Transverse colon (tissue), 4 donors: ENCODE measurements around the gene FFAR2. TPM values are rescaled to one million over a fixed set of nuclear protein-coding genes. Genes with fewer than 3 reads are reported as not detected.

Experiments
- DNase-seq: peaks from one replicate; pipeline ENCODE4 v3.0.0-alpha.2; 2019
- H3K27ac ChIP-seq, 4 donors: fragments of 200-600 bp; sonication (generic); 2 replicates each; pipeline ENCODE4 v1.5.1; 2016 to 2018; ENCODE audit warnings: inconsistent platforms in 4 of 4
- H3K27me3 ChIP-seq: fragments of 200-600 bp; sonication (generic); 2 replicates; pipeline ENCODE4 v1.5.1; 2017; ENCODE audit warnings: inconsistent platforms
- H3K36me3 ChIP-seq, 4 donors: fragments of 200-600 bp; sonication (generic); 2 replicates each; pipeline ENCODE4 v1.5.1; 2017 to 2019; ENCODE audit warnings: inconsistent platforms in 4 of 4
- H3K4me1 ChIP-seq, 4 donors: fragments of 200-600 bp; sonication (generic); 2 replicates each; pipeline ENCODE4 v1.5.1; 2017 to 2020; ENCODE audit warnings: inconsistent platforms in 4 of 4
- H3K4me3 ChIP-seq, 4 donors: fragments of 200-600 bp; sonication (generic); 1 replicate in 1 of 4; 2 replicates in 3 of 4; pipeline versions ENCODE4 v1.5.1 to v1.6.1; 2017 to 2019; ENCODE audit warnings: inconsistent platforms in 4 of 4
- H3K9me3 ChIP-seq, 2 donors: fragments of 200-600 bp; sonication (generic); 2 replicates each; pipeline ENCODE4 v1.5.1; 2017 to 2019; ENCODE audit warnings: inconsistent platforms in 2 of 2
- EP300 ChIP-seq: sonication (generic); formaldehyde crosslinking; IDR thresholded peaks from one replicate; pipeline ENCODE4 v1.6.1; 2017; ENCODE audit warnings: antibody characterized with exemption, low read depth
- POLR2A ChIP-seq: fragments of 450-650 bp; IDR thresholded peaks from one replicate; pipeline ENCODE4 v1.6.1; 2016; ENCODE audit warnings: antibody characterized with exemption, mild to moderate bottlenecking, moderate library complexity
- POLR2AphosphoS5 ChIP-seq, 3 donors: sonication (generic); formaldehyde crosslinking; IDR thresholded peaks; one replicate each; pipeline ENCODE4 v1.6.1; 2016; ENCODE audit warnings: antibody characterized with exemption in 3 of 3
- WGBS, 2 donors: methylation state at CpG; one replicate each; pipeline ENCODE4 v1.1.5; 2018; ENCODE audit warnings: low coverage in 1 of 2; 5-methylcytosine and 5-hydroxymethylcytosine counted together
- in situ Hi-C, 4 donors: fragments of 200-750 bp; cut with MboI; loops; one replicate each; pipeline versions ENCODE4 v1.15.0 to v1.15.1; 2017; ENCODE audit warnings: low sequenced_read_pairs in 3 of 4, low pct_ligation_motif_present in 1 of 4, low pct_unique_long_range_greater_than_20kb in 1 of 4
- intact Hi-C: fragments of 100-400 bp; cut with DNase I; formaldehyde crosslinking; loops from one replicate; pipeline ENCODE4 v1.15.1; 2023; ENCODE audit warnings: low total_unique reads
- total RNA-seq, 4 donors: library from RNA; depleted of rRNA; stranded (reverse); fragments of >200 nt; gene quantifications; one replicate each; pipeline ENCODE4 v1.1.0, GENCODE V29; 2016
- TF ChIP-seq, protein P1 (sequence below), 5 experiments: fragments of 200-600 bp in 3 of 5; fragments of 450-650 bp in 2 of 5; sonication (generic) in 3 of 5; IDR thresholded peaks; 1 replicate in 2 of 5; 2 replicates in 3 of 5; pipeline ENCODE4 v1.5.1; 2016 to 2017; ENCODE audit warnings: antibody characterized with exemption in 5 of 5, inconsistent platforms in 3 of 5, mild to moderate bottlenecking in 2 of 5, moderate library complexity in 1 of 5

Gene FFAR2
- total RNA-seq, 4 donors from 2014 or later, result 0.32 to 2.2 TPM; not detected in 2

DNA sequence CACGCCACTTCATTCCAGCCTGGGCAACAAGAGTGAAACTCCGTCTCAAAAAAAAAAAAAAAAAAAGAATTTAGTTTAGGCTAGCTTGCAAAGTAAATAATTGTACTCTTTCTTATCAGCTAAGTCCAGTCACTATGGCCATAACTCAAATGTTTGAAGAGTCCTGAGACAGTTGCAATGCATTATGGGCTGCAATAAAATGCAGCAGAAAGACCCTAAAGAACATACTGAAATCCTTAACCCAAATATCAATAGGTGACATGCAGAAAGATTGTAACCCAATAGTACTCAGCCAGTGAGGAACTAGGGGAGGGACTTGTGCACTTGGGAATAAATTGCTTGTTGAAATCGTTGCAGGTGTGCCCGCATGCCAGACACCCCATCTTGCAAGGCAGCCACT, 20.9 kb upstream of the FFAR2 start:
- TF ChIP-seq POLR2A (no peak), EP300 (no peak), POLR2AphosphoS5 (IDR thresholded peaks at IDR 0.05) (no peak)
- TF ChIP-seq, protein P1, sequence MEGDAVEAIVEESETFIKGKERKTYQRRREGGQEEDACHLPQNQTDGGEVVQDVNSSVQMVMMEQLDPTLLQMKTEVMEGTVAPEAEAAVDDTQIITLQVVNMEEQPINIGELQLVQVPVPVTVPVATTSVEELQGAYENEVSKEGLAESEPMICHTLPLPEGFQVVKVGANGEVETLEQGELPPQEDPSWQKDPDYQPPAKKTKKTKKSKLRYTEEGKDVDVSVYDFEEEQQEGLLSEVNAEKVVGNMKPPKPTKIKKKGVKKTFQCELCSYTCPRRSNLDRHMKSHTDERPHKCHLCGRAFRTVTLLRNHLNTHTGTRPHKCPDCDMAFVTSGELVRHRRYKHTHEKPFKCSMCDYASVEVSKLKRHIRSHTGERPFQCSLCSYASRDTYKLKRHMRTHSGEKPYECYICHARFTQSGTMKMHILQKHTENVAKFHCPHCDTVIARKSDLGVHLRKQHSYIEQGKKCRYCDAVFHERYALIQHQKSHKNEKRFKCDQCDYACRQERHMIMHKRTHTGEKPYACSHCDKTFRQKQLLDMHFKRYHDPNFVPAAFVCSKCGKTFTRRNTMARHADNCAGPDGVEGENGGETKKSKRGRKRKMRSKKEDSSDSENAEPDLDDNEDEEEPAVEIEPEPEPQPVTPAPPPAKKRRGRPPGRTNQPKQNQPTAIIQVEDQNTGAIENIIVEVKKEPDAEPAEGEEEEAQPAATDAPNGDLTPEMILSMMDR (IDR thresholded peaks at IDR 0.05), result no peak
- intact Hi-C loops, result no loop called here
- 47 to 56% methylated on average over 4 of the region's 4 CpGs for WGBS, 2 donors
- in situ Hi-C loops, result no loop called here
- H3K4me3 ChIP-seq, result no peak overlapping the region
- no peaks in the 10 kb centered on the region for H3K27me3 ChIP-seq
- no peak overlapping the region for H3K27ac ChIP-seq
- DNase-seq, result no peak
- peaks cover 0 to 16% (median 4%) of the 10 kb centered on the region in 4 donors for H3K4me1 ChIP-seq
- no peaks in the 10 kb centered on the region for H3K36me3 ChIP-seq
- H3K9me3 ChIP-seq, result no peaks in the 10 kb centered on the region

DNA sequence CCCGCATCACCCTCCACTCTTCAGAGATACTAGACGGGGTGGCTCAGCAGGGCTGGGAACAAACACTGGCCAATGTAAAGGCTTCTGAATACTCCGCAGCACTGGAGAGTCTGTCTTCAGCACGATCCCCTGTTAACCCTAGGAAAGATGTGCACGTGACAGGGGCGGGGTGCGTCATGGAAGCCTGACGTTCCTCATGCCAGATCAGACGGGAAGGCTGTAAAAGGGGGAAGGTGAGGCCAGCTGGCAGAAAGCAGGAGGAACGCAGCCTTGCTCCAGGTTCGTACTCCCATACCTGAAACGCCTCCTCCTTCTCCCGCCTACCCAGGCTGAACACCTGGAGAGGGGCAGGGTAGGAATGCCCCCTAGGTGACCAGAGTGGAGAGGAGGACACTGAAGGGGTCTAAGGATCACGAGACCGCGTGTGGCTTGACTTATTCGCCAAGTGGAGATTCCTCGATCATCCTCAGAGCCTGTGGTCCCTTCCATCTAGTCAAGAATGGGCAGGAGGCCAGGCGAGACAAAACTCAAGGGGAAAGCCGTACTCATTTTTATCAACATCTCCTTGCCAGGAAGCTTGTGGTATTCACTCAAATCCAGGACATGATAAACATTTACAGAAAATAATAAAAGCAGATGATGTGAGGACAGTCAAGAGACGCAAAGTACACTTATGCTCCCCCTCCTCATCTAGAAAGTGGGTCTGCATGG, 18.2 kb upstream of the FFAR2 start:
- in situ Hi-C loops, result no loop called here
- peak; percentile 72 for DNase-seq
- Histone ChIP-seq H3K9me3 (no peaks in the 10 kb centered on the region), H3K4me3 (no peak overlapping the region), H3K27ac (peak overlapping the region; percentile 48 to 86 (median 68)), H3K27me3 (no peaks in the 10 kb centered on the region), H3K36me3 (no peaks in the 10 kb centered on the region), H3K4me1 (peaks cover 4 to 24% (median 5%) of the 10 kb centered on the region in 4 donors)
- 53 to 55% methylated on average over 6 to 21 of the region's 21 CpGs for WGBS, 2 donors
- TF ChIP-seq, protein P1 (IDR thresholded peaks at IDR 0.05), result no peak
- TF ChIP-seq POLR2A, result peak; percentile 20
- no peak for TF ChIP-seq POLR2AphosphoS5 (IDR thresholded peaks at IDR 0.05)
- TF ChIP-seq EP300, result no peak
- intact Hi-C loops, result no loop called here

DNA sequence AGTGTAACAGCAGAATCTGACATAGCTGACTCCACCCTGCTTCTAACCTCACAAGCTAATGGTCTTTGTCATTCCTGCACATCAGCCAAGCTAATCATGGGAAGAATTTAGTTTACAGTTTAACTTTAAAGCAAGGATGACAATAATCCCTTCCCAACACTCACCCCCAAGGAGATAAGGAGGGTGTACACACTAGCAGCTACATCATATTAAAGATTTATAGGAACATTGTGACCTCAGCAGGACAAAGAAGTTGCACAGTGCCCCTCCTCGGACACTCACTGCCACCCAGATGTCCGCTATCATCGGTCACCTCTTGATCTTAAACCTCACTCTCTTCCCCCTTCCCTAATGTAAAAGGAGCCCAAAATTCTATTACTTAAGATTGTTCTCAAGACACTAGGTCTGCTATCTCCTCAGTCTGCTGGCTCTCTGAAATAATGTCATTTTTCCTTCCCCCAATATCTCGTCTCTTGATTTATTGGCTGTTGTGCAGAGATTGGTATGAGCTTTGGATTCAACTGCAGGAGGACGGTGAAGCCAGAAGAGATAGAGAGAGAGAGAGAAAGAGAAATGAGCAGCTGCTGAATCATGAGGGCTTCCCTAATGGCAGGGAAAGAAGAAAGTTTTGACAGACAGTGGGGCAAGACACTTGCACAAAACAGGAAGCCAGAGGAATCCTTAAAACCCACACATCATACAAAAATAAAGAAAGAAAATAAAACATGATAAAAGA, 17.5 kb upstream of the FFAR2 start:
- Histone ChIP-seq H3K36me3 (no peaks in the 10 kb centered on the region), H3K4me3 (no peak overlapping the region), H3K27ac (peak overlapping the region; percentile 48 to 86 (median 68)), H3K4me1 (peaks cover 4 to 31% (median 10%) of the 10 kb centered on the region in 4 donors), H3K27me3 (no peaks in the 10 kb centered on the region), H3K9me3 (no peaks in the 10 kb centered on the region)
- intact Hi-C loops (no loop called here), in situ Hi-C loops (no loop called here)
- no peak for TF ChIP-seq POLR2A
- TF ChIP-seq, protein P1 (IDR thresholded peaks at IDR 0.05), result no peak
- no peak for TF ChIP-seq EP300
- no peak for DNase-seq
- WGBS, 2 donors, result 0 to 53% methylated on average over 1 to 5 of the region's 5 CpGs

DNA sequence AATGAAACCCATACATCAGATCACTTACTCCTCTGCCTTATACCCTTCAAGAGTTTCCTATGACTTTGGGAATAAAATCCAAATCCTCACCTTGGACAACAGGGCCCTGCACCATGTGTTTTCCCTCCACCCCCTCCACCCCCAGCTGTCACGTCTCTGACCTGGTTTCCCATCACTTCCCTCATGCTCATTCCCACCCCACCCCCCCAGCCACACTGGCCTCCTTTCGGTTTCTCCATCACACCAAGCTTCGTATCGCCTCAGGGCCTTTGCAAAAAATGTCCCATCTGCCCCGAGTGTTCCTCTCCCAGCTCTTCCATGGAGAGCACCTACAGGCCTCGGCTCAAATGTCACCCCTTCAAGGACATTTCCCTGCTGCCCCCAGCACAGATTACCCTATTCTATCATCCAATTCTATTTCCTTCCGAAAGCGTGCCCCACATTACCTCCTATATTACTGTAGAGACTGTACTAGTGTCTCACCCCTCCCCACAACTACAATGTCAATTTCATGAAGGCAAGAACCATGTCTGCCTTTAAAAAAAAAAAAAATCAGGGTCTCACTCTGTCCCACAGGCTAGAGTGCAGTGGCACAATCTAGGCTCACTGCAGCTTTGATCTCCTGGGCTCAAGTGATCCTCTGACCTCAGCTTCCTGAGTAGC, 16.8 kb upstream of the FFAR2 start:
- in situ Hi-C loops, result no loop called here
- Histone ChIP-seq H3K36me3 (no peaks in the 10 kb centered on the region), H3K4me3 (no peak overlapping the region), H3K27me3 (no peaks in the 10 kb centered on the region), H3K27ac (peak overlapping the region; percentile 48 to 86 (median 68)), H3K4me1 (peaks cover 11 to 38% (median 17%) of the 10 kb centered on the region in 4 donors), H3K9me3 (no peaks in the 10 kb centered on the region)
- no peak for DNase-seq
- intact Hi-C loops, result no loop called here
- WGBS, 2 donors, result 78 to 80% methylated on average over 8 of the region's 8 CpGs
- TF ChIP-seq POLR2A (no peak), EP300 (no peak), POLR2AphosphoS5 (IDR thresholded peaks at IDR 0.05) (no peak)
- TF ChIP-seq, protein P1 (IDR thresholded peaks at IDR 0.05), result no peak
